ENCODE results near the gene RPAP3. TPM values are rescaled to one million over a fixed set of nuclear protein-coding genes. Genes with fewer than 3 reads are reported as not detected.
"Not testable (repeated sequence)": the region's sequence is repeated elsewhere in the genome, so short reads cannot be mapped to it uniquely, and the experiment has no call there.

RPAP3 gene
- polyA plus RNA-seq, 3 donors: 40.5 to 58.0 (median 40.8) TPM

DNA sequence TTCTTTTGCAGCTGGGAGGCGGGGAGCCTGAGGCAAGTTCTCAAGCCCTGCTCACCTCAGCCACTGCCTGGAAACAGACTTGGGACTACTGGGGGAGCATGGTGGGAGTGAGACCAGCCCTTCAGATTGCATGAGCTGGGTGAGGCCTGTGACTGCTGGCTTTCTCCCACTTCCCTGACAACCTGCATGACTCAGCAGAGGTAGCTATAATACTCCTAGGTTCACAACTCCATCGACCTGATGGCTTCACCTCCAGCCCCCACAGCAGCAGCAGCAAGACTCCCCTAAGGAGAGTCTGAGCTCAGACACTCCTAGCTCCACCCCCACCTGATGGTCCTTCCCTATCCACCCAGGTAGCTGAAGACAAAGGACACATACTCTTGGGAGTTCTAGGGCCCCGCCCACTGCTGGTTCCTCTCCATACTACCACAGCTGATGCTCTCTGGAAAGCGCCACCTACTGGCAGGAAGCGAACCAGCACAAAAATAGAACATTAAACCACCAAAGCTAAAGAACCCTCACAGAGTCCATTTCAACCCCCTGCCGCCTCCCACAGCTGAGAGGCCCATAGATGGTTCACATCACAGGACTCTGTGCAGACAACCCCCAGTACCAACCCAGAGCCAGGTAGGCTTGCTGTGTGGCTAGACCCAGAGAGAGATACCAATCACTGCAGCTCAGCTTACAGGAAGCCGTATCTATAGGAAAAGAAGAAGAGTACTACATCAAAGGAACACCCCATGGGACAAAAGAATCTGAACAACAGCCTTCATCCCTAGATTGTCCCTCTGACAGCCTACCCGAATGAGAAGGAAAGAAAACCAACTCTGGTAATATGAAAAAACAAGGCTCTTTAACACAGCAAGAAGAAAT, 68.7 kb downstream of the RPAP3 start:
- no peak for DNase-seq (ENCODE audit: extremely low read depth in 1 of 11, low read depth in 9 of 11, low spot score in 4 of 11)

DNA sequence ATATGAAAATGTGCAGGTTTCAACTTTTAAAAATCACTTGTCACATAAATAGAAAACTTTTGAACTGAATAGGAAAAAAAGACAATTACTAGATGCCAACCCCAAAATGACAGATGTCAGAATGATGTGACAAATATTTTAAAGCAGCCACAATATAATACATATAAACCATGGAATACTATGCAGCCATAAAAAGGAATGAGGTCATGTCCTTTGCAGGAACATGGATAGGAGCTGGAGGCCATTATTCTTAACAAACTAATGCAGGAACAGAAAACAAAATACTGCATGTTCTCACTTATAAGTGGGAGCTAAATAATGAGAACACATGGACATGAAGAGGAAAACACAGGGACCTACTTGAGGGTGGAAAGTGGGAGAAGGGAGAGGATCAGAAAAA, 70.1 kb downstream of the RPAP3 start:
- not testable (repeated sequence) for DNase-seq (ENCODE audit: extremely low read depth in 1 of 11, low read depth in 9 of 11, low spot score in 4 of 11)

DNA sequence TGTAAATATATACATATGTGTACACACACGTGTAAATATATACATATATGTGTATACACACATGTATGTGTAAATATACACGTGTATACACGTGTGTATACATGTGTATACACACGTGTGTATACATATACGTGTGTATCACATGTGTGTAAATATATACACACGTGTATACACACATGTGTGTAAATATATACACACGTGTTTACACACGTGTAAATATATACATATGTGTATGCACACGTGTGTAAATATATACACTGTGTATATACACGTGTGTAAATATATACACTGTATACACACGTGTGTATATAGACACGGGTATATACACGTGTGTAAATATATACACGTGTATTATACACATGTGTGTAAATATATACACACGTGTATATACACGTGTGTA, 71.7 kb downstream of the RPAP3 start:
- no peak for DNase-seq (ENCODE audit: extremely low read depth in 1 of 11, low read depth in 9 of 11, low spot score in 4 of 11)

DNA sequence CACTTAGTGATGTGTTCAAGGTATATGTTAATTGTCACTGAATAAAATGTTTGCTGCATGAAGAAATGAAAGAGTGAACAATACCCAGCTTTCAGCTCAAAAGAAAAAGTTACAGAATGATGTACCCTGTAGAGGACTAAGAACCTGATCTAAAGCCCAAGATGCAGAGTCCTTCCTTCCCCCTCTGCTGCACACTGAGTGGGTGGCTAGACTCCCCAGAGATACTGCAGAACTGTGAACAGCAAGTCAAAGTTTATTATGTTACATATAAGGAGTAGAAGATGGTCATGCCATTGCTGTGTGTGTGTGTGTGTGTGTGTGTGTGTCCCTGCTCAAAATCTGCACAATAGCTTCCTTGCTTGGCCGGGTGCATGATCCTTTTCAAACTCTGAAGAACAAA, 83.9 kb downstream of the RPAP3 start:
- no peak for DNase-seq (ENCODE audit: extremely low read depth in 1 of 11, low read depth in 9 of 11, low spot score in 4 of 11)

DNA sequence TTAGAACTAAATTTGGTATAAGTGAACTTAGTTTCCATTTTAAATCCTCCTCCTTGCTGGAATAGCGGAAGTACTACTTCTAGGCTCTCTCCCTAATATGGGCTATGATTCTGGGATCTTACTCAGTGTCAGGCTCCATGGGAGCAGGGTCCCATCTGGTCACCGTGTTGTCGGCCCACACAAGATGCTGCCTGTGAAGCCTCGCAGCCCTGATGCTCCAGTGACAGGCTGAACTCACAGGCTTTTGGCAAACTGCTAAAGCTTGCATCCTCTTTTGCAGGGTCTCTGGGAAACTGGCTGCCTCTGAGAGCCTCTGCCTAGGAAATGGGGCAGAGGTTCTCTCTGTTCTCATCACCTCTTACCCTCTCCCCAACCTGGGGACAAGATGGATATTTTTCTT, 88.4 kb downstream of the RPAP3 start:
- peak in 7 of 11 donors; percentile 4 to 30 (median 15) for DNase-seq (ENCODE audit: extremely low read depth in 1 of 11, low read depth in 9 of 11, low spot score in 4 of 11)

DNA sequence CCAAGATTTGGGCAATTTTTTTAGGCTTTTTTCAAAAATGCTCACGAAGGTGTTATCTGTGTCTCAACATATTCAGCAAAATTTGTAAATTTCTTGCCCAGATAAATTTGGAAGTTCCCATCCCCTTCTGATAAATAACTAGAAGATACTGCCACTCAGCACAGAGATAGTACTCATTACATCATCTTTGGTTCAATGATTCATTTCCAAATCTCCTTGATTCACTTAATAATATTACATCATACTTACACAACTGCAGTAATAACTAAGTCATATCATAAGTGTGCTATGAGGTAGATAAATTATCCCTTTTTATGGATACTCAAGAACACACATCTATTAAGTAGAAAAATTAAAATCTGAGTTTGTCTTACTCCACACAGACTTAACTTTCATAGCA, 89.4 kb downstream of the RPAP3 start:
- DNase-seq (ENCODE audit: extremely low read depth in 1 of 11, low read depth in 9 of 11, low spot score in 4 of 11): no peak

DNA sequence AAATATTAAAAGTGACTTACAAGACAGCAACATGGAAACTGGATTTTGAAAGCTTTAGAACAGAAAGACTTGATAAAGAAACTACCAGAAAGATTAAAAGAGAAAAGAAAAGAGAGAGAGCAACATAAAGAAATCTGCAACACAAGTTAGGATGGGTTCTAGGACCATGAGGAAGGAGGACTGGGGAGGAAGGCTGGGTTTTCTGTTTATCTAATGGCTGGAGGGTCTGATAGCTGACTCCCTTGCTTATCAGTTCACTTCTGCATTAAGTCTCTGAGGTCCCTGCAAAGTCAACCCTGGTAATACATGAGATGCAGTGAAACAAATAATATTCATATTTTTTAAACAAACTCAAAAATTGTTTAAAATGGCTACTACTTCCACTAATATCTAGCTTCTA, 90.1 kb downstream of the RPAP3 start:
- no peak for DNase-seq (ENCODE audit: extremely low read depth in 1 of 11, low read depth in 9 of 11, low spot score in 4 of 11)

DNA sequence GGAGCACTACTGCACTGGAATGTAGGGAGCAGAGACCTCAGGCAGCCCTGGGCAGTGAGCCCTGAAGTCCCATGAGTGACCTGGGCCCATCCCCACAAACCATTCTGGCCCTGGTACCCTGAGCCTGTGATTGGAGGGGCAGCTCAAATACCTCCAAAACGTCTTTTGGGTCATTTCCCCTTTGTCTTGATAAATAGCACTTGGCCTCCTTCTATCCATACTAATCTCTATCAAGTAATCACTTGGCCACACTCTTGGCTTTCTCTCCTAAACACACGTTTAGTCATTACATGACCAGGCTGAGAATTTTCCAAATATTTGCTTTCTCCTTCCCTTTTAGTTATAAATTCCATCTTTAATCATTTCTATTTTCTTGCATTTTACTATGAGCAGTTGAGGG, 91.3 kb downstream of the RPAP3 start:
- no peak for DNase-seq (ENCODE audit: extremely low read depth in 1 of 11, low read depth in 9 of 11, low spot score in 4 of 11)

DNA sequence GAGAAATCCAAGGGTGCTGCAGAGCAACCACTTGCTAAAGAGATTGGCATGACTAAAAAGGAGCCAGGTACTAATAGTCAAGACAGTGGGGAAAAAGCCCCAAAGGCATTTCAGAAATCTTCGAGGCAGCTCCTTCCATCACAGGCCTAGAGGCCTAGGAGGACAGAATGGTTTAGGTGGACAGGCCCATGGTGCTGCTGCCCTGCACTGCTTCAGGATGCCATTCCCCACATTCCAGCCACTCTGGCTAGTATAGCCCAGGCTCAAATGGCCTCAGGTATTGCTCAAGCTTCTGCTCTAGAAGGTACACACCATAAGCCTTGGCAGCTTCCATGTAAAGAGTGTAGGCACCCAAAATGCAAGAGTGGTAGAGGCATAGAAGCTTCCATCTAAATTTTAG, 92.9 kb downstream of the RPAP3 start:
- DNase-seq (ENCODE audit: extremely low read depth in 1 of 11, low read depth in 9 of 11, low spot score in 4 of 11): no peak

DNA sequence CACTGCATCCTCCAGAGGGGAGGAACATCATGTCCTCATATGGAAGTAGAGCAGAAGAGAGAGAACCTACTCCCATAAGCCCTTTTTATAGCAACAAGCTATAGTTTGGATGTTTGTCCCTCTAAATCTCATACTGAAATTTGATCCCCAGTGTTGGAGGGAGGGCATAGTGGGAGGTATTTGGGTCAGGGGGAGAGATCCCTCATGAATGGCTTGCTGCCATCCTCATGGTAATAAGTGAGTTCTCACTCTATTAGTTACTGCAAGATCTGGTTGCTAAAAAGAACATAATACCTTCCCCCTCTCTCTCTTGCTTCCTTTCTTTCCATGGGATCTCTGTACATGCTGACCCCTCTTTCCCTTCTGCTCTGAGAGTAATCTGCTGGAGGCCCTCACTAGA, 93.9 kb downstream of the RPAP3 start:
- DNase-seq (ENCODE audit: extremely low read depth in 1 of 11, low read depth in 9 of 11, low spot score in 4 of 11): no peak

Other genes starting within 250 kb of the RPAP3 start
- under 1 TPM; 0.32 to 0.47 (median 0.34) TPM for gene ENDOU, start 19.5 kb upstream of the RPAP3 start, polyA plus RNA-seq (ENCODE audit: insufficient read length in 3 of 3)
- gene RAPGEF3, start 52.9 kb upstream of the RPAP3 start, polyA plus RNA-seq (ENCODE audit: insufficient read length in 3 of 3): 10 to 100 TPM; 41.0 to 62.8 (median 58.4) TPM
- gene SLC48A1, start 67.2 kb upstream of the RPAP3 start, polyA plus RNA-seq (ENCODE audit: insufficient read length in 3 of 3): 10 to 100 TPM; 41.9 to 51.3 (median 47.4) TPM
- gene HDAC7, start 113.9 kb upstream of the RPAP3 start, polyA plus RNA-seq (ENCODE audit: insufficient read length in 3 of 3): 10 to 100 TPM; 69.0 to 88.9 (median 86.4) TPM
- gene VDR, start 199.0 kb upstream of the RPAP3 start, polyA plus RNA-seq (ENCODE audit: insufficient read length in 3 of 3): 1 to 10 TPM; 3.1 to 4.8 (median 4.7) TPM

Measured in renal cortex interstitium (tissue), 11 donors.